ENCODE data around the gene TEX2.

TEX2 gene

DNA sequence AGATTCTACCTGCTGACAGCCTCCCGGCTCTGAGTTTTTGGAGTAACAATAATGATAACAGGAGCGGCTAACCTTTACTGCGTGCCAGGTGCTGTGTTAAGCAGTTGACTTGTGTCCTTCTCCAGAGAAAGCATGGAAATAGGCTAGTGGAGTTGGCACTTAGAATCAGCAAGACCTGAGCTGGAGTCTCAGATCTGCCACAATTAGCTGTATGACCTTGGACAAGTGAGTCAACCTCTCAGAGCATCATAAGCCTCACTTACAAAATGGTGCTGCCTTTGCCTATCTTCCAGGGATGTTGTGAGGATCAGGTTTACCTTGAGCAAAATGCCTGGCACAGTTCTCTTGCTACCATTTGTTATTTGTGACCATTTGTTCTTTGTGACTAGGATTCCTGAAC is 32.1 kb upstream of the TEX2 start:
- TF ChIP-seq TCF12 (IDR thresholded peaks at IDR 0.05; ENCODE audit: low read depth) (no peak), ZBTB7A (IDR thresholded peaks at IDR 0.05; ENCODE audit: low read depth) (no peak), YY1 (IDR thresholded peaks at IDR 0.05; ENCODE audit: low read depth) (no peak), EP300 (IDR thresholded peaks at IDR 0.05; ENCODE audit: borderline replicate concordance) (no peak), MAX (IDR thresholded peaks at IDR 0.05) (no peak), TEAD4 (IDR thresholded peaks at IDR 0.05) (no peak), RAD21 (IDR thresholded peaks at IDR 0.05; ENCODE audit: low read depth) (no peak), CREB1 (IDR thresholded peaks at IDR 0.05; ENCODE audit: low read depth) (no peak), NFIC (IDR thresholded peaks at IDR 0.05) (no peak), FOXM1 (IDR thresholded peaks at IDR 0.05; ENCODE audit: borderline replicate concordance, low read depth) (no peak), USF1 (IDR thresholded peaks at IDR 0.05) (no peak), TAF1 (IDR thresholded peaks at IDR 0.05; ENCODE audit: low read depth) (no peak), EGR1 (IDR thresholded peaks at IDR 0.05) (no peak), CEBPB (IDR thresholded peaks at IDR 0.05) (no peak)
- TF ChIP-seq, protein P1, sequence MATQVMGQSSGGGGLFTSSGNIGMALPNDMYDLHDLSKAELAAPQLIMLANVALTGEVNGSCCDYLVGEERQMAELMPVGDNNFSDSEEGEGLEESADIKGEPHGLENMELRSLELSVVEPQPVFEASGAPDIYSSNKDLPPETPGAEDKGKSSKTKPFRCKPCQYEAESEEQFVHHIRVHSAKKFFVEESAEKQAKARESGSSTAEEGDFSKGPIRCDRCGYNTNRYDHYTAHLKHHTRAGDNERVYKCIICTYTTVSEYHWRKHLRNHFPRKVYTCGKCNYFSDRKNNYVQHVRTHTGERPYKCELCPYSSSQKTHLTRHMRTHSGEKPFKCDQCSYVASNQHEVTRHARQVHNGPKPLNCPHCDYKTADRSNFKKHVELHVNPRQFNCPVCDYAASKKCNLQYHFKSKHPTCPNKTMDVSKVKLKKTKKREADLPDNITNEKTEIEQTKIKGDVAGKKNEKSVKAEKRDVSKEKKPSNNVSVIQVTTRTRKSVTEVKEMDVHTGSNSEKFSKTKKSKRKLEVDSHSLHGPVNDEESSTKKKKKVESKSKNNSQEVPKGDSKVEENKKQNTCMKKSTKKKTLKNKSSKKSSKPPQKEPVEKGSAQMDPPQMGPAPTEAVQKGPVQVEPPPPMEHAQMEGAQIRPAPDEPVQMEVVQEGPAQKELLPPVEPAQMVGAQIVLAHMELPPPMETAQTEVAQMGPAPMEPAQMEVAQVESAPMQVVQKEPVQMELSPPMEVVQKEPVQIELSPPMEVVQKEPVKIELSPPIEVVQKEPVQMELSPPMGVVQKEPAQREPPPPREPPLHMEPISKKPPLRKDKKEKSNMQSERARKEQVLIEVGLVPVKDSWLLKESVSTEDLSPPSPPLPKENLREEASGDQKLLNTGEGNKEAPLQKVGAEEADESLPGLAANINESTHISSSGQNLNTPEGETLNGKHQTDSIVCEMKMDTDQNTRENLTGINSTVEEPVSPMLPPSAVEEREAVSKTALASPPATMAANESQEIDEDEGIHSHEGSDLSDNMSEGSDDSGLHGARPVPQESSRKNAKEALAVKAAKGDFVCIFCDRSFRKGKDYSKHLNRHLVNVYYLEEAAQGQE (IDR thresholded peaks at IDR 0.05; ENCODE audit: low read depth), result no peak

DNA sequence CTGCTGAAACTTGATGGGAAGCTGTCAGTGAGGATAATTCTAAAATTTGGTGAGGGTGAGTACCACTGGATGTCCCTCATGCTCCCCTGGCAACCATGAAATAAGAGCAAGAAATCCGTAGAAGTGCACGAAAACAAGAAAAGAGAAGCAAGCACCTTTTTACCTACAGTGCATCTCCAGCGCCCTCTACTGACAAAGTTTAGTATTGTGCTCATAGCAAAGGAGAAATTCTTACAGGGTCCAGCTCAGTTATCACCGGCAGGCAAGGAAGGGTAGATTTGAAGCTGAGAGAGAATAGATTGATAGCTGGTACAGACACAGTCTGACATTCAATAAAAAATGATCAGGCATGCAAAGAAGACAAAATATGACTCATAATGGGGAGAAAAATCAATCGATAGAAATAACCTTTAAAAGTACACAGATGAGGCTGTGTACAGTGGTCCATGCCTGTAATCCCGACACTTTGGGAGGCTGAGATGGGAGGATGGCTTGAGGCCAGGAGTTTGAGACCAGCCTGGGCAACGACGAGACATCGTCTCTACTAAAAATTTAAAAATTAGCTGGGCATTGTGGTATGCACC is 28.3 kb upstream of the TEX2 start:
- TF ChIP-seq RAD21 (IDR thresholded peaks at IDR 0.05; ENCODE audit: low read depth) (peak; percentile 54), CREB1 (IDR thresholded peaks at IDR 0.05; ENCODE audit: low read depth) (no peak)

DNA sequence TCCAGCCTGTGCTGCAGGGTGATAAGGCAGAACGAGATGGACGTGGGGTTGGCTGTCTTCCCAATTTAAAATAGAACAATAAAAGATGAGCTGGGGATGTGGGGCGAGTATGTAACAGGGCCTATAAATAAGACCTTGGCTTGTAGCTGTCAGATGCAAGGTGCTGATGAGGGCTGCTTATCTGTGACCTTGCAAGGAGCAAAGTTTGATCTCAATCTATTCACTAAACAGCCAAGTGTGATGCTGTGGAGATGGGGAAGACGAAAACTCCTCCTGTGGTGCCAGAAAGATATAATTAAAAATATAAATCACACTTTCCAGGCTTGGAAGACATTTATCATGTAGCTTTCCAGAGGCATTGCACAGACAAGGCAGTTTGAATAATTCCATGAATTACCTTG is 26.7 kb upstream of the TEX2 start:
- TF ChIP-seq TCF12 (IDR thresholded peaks at IDR 0.05; ENCODE audit: low read depth) (no peak), ZBTB7A (IDR thresholded peaks at IDR 0.05; ENCODE audit: low read depth) (no peak), MAX (IDR thresholded peaks at IDR 0.05) (no peak), CEBPB (IDR thresholded peaks at IDR 0.05) (no peak), YY1 (IDR thresholded peaks at IDR 0.05; ENCODE audit: low read depth) (no peak), FOXM1 (IDR thresholded peaks at IDR 0.05; ENCODE audit: borderline replicate concordance, low read depth) (no peak), USF1 (IDR thresholded peaks at IDR 0.05) (no peak), NFIC (IDR thresholded peaks at IDR 0.05) (no peak), EP300 (IDR thresholded peaks at IDR 0.05; ENCODE audit: borderline replicate concordance) (no peak), TAF1 (IDR thresholded peaks at IDR 0.05; ENCODE audit: low read depth) (no peak), RAD21 (IDR thresholded peaks at IDR 0.05; ENCODE audit: low read depth) (no peak), CREB1 (IDR thresholded peaks at IDR 0.05; ENCODE audit: low read depth) (no peak), EGR1 (IDR thresholded peaks at IDR 0.05) (no peak)

- TF ChIP-seq USF1 (IDR thresholded peaks at IDR 0.05), result no peak
Observed at GRCh38 chr17:64282753-64283080, 19.7 kb upstream of the TEX2 start.

- TF ChIP-seq RAD21 (IDR thresholded peaks at IDR 0.05; ENCODE audit: low read depth) (peak; percentile 86), CEBPB (IDR thresholded peaks at IDR 0.05) (no peak), EGR1 (IDR thresholded peaks at IDR 0.05) (peak; percentile 29; the same call in 1 of the 2 replicates)
Observed at GRCh38 chr17:64281962-64282752, 19.1 kb upstream of the TEX2 start.

GRCh38 chr17:64278614-64279013 is 15.6 kb upstream of the TEX2 start:
- TF ChIP-seq FOXM1 (IDR thresholded peaks at IDR 0.05; ENCODE audit: borderline replicate concordance, low read depth) (no peak), TAF1 (IDR thresholded peaks at IDR 0.05; ENCODE audit: low read depth) (no peak), CREB1 (IDR thresholded peaks at IDR 0.05; ENCODE audit: low read depth) (no peak), USF1 (IDR thresholded peaks at IDR 0.05) (no peak), MAX (IDR thresholded peaks at IDR 0.05) (no peak)
